ENCODE measurements around the gene NFIX. TPM values are rescaled to one million over a fixed set of nuclear protein-coding genes. Genes with fewer than 3 reads are reported as not detected.

NFIX gene
- total RNA-seq, 4 donors from 2014 or later: 32.3 to 81.2 (median 51.6) TPM

DNA sequence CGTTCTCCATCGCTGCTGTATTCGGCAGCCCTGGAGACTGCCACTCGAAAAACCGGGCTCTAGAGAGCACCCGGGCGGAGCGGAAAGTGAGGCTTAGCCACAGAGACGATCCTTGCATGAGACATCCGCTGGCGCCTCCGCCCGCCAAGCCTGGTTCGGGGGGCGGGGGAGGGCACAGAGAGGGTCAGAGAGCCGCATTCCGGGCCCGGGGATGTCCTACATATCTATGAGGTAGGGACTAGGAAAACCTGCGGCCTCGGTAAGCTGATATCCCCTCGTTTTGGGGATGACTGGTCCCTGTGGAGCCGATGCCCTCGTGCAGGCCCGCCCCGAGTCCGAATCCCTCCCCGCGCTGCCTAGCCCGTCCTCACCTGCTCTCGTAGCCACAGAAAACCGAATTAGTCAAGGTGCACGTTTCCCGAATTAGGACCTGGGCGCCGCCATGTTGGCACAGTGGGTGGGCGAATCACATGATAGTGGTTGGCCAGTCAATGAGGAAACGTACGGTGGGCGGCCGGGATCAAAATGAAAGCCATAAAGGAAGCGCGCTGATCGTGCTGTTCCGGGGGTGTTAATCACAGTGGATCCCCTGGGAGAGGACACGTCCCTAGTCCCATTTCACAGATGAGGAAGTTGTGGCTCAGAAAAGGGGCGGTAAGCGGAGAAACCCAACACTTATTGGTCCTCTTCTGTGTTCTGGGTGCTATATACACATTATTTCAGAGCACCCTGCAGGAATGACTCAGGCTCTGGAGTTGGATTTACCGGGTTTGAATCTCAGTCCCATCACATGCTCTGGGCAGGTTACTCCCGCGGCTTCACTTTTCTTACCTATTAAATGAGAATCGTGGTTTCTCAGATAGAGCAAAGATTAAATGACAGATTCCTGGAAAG, 121.3 kb downstream of the NFIX start, which contains the start of gene TRMT1:
Gene TRMT1, minus strand, starts transcription at position 459 of the 894 bp plus-strand sequence. Its CDS starts 341 bp downstream, at position 118.
- Histone ChIP-seq H3K27ac (peak within 1 kb of the TSS; percentile 86 to 90 (median 88)), H3K36me3 (peaks cover 0 to 37% (median 0%) of the 10 kb centered on the region in 3 donors), H3K4me3 (peak within 1 kb of the TSS; percentile 79 to 99 (median 98)), H3K4me1 (peaks cover 33 to 56% (median 37%) of the 10 kb centered on the region in 3 donors), H3K9me3 (no peaks in the 10 kb centered on the region), H3K27me3 (no peaks in the 10 kb centered on the region)
- 1 to 4% methylated on average over 11 to 21 of the region's 51 CpGs for WGBS, 2 donors
- TF ChIP-seq, protein P1, sequence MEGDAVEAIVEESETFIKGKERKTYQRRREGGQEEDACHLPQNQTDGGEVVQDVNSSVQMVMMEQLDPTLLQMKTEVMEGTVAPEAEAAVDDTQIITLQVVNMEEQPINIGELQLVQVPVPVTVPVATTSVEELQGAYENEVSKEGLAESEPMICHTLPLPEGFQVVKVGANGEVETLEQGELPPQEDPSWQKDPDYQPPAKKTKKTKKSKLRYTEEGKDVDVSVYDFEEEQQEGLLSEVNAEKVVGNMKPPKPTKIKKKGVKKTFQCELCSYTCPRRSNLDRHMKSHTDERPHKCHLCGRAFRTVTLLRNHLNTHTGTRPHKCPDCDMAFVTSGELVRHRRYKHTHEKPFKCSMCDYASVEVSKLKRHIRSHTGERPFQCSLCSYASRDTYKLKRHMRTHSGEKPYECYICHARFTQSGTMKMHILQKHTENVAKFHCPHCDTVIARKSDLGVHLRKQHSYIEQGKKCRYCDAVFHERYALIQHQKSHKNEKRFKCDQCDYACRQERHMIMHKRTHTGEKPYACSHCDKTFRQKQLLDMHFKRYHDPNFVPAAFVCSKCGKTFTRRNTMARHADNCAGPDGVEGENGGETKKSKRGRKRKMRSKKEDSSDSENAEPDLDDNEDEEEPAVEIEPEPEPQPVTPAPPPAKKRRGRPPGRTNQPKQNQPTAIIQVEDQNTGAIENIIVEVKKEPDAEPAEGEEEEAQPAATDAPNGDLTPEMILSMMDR (IDR thresholded peaks at IDR 0.05): peak in 2 of 6 experiments; percentile 6 to 30
- peak in 1 of 4 donors; percentile 52 for TF ChIP-seq POLR2A (IDR thresholded peaks at IDR 0.05)
- peak; percentile 83 for DNase-seq
- intact Hi-C loops (cut with DNase I): no loop called here

DNA sequence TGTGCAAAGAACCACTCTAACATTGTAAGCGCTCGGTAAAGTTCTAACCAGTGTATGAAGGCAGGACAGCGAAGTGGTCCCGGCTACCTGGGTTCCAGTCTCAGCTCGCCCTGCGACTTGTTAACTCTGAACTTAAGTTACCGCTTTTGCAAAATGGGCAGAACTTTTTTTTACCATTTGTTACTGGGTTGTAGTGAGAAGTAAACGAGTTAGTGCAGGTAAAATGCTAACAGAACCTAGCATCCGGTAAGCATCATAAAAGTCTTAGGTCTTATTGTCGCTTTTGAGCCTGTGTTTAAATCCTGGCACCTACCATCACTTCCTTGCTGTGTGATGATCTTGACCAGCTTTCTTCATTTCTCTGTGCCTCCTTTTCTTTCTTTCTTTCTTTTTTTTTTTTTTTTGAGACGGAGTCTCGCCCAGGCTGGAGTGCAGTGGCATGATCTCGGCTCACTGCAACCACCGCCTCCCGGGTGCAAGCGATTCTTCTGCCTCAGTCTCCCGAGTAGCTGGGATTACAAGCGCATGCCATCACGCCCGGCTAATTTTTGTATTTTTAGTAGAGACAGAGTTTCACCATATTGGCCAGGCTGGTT, 122.0 kb downstream of the NFIX start:
- Histone ChIP-seq H3K27me3 (no peaks in the 10 kb centered on the region), H3K36me3 (peaks cover 0 to 36% (median 0%) of the 10 kb centered on the region in 3 donors), H3K9me3 (no peaks in the 10 kb centered on the region), H3K4me3 (peak overlapping the region; percentile 79 to 99 (median 98)), H3K27ac (peak overlapping the region; percentile 86 to 90 (median 88)), H3K4me1 (peaks cover 33 to 60% (median 37%) of the 10 kb centered on the region in 3 donors)
- DNase-seq: no peak
- 9 to 11% methylated on average over 17 to 20 of the region's 20 CpGs for WGBS, 2 donors
- TF ChIP-seq POLR2A (IDR thresholded peaks at IDR 0.05): no peak
- TF ChIP-seq, protein P1 (IDR thresholded peaks at IDR 0.05): no peak
- intact Hi-C loops (cut with DNase I): no loop called here

DNA sequence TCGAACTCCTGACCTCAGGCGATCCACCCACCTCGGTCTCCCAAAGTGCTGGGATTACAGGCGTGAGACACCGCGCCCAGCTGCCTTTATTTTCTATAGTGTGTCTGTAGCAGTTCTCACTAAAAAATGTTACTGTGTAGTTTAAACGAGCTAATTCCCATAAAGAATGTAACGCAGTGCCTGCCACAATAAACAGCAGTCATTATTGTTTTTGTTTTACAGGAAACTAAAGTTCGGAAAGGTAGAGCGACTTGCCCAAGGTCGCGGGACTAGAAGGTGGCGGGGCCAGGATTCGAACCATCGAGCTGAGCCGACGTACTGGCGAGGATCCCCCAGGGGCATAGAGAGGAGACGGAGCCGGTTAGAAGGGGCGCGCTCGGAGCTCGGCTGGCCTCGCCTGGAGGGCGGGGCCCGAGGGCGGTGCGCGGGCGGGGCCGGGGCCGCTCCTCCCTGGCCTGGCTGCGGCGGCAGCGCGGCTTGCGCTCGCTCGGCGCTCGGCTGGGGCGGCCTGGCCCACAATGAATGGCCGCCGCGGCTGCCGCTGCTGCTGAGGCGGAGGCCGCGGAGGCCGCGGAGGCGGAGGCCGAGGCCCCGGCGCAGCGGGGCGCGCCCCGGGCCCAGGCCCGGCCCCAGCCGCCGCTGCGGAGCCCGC, 122.6 kb downstream of the NFIX start, which contains the start of gene NACC1:
Gene NACC1, plus strand, starts transcription at position 493 of the 652 bp plus-strand sequence. CDS start 16,944 bp downstream, outside the sequence.
- intact Hi-C loops (cut with DNase I): no loop called here
- whole genome bisulfite sequencing, 2 donors: 5 to 10% methylated on average over 17 to 24 of the region's 65 CpGs
- peaks cover 33 to 60% (median 37%) of the 10 kb centered on the region in 3 donors for H3K4me1 ChIP-seq
- peak within 1 kb of the TSS; percentile 90 to 99 (median 98) for H3K4me3 ChIP-seq
- DNase-seq: no peak
- H3K27me3 ChIP-seq: no peaks in the 10 kb centered on the region
- H3K9me3 ChIP-seq: no peaks in the 10 kb centered on the region
- peaks cover 0 to 30% (median 0%) of the 10 kb centered on the region in 3 donors for H3K36me3 ChIP-seq
- no peak for TF ChIP-seq POLR2A (IDR thresholded peaks at IDR 0.05)
- TF ChIP-seq, protein P1 (IDR thresholded peaks at IDR 0.05): no peak
- peak within 1 kb of the TSS; percentile 86 to 90 (median 90) for H3K27ac ChIP-seq

DNA sequence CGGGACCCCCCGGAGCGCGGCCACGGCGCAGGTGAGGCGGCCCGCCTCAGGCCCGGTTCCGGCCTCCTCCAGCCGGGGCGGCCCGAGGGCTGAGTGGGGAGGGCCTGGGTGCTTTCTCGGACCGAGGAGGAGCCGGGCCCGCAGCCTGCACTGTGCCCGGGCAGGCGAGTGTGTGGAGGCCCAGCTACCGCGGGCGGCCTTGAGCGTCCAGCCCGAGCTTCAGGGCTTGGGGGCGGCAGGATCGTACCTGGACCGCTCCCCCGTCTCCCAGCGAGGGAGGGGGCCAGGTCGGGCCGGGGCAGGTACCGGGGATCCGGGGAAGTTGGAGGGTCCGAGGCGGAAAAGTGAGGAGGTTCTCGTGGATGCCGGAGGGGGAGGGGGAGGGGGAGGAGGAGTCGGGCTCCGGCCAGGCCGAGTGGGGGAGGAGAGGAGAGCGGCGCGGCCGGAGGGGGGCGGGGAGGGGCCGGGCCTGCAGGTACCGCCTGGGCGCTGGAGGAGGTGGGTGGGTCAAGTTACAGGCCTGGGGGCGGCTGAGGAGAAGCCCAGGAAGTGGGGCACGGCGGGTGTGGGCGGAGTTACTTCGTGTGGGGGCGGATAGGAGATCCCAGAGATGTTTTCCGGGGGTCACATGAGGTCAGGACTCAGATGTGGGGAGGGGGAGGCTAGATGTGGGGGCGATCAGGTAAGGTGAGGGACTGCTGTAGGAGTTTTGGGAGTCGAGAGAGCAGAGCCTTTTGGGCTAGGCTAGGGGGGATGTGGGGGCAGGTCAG, 123.3 kb downstream of the NFIX start:
- TF ChIP-seq, protein P1 (IDR thresholded peaks at IDR 0.05): no peak
- TF ChIP-seq POLR2A (IDR thresholded peaks at IDR 0.05): no peak
- no peak for DNase-seq
- Histone ChIP-seq H3K4me1 (peaks cover 33 to 60% (median 37%) of the 10 kb centered on the region in 3 donors), H3K27ac (peak overlapping the region; percentile 77 to 90 (median 88)), H3K4me3 (peak overlapping the region; percentile 90 to 99 (median 98)), H3K36me3 (peaks cover 0 to 23% (median 0%) of the 10 kb centered on the region in 3 donors), H3K27me3 (no peaks in the 10 kb centered on the region), H3K9me3 (no peaks in the 10 kb centered on the region)
- intact Hi-C loops (cut with DNase I): no loop called here
- WGBS, 2 donors: 0 to 1% methylated on average over 6 to 22 of the region's 57 CpGs
